Esophagus muscularis mucosa (tissue), 4 donors: ENCODE results near the gene NRXN3. TPM values are rescaled to one million over a fixed set of nuclear protein-coding genes. Genes with fewer than 3 reads are reported as not detected.

Source experiments
- DNase-seq: peaks from one replicate; pipeline ENCODE4 v3.0.0-alpha.2; 2017; ENCODE audit errors: extremely low spot score
- H3K27ac ChIP-seq, 4 donors: fragments of 200-600 bp; sonication (generic); replicated peaks in 1 of 4; 1 replicate in 3 of 4; 2 replicates in 1 of 4; pipeline ENCODE4 v1.5.1; 2016 to 2019; ENCODE audit warnings: mild to moderate bottlenecking in 1 of 4
- H3K27me3 ChIP-seq, 4 donors: fragments of 200-600 bp; sonication (generic); one replicate each; pipeline versions ENCODE4 v1.5.1 to v1.6.0; 2016 to 2019
- H3K36me3 ChIP-seq, 4 donors: fragments of 200-600 bp; sonication (generic); one replicate each; pipeline ENCODE4 v1.5.1; 2016 to 2019
- H3K4me1 ChIP-seq, 4 donors: fragments of 200-600 bp; sonication (generic); one replicate each; pipeline ENCODE4 v1.5.1; 2016 to 2019
- H3K4me3 ChIP-seq, 4 donors: fragments of 200-600 bp; sonication (generic); 1 replicate in 2 of 4; 2 replicates in 2 of 4; pipeline ENCODE4 v1.5.1; 2016 to 2019; ENCODE audit warnings: mild to moderate bottlenecking in 4 of 4, moderate library complexity in 1 of 4
- H3K9me3 ChIP-seq, 4 donors: fragments of 200-600 bp; sonication (generic); 1 replicate in 3 of 4; 2 replicates in 1 of 4; pipeline ENCODE4 v1.5.1; 2016 to 2019
- CTCF ChIP-seq, 3 experiments: fragments of 200-600 bp in 2 of 3; fragments of 450-650 bp in 1 of 3; sonication (generic) in 2 of 3; IDR thresholded peaks; one replicate each; pipeline ENCODE4 v1.5.1; 2017 to 2019; ENCODE audit warnings: antibody characterized with exemption in 3 of 3, mild to moderate bottlenecking in 2 of 3, moderate library complexity in 1 of 3
- EP300 ChIP-seq: sonication (generic); formaldehyde crosslinking; IDR thresholded peaks from one replicate; pipeline ENCODE4 v1.6.1; 2017; ENCODE audit warnings: antibody characterized with exemption
- POLR2A ChIP-seq: fragments of 450-650 bp; IDR thresholded peaks from one replicate; pipeline ENCODE4 v1.6.1; 2017; ENCODE audit warnings: antibody characterized with exemption, moderate library complexity, mild to moderate bottlenecking, low read depth
- POLR2AphosphoS5 ChIP-seq, 2 donors: sonication (generic); formaldehyde crosslinking; IDR thresholded peaks; one replicate each; pipeline ENCODE4 v1.6.1; 2017; ENCODE audit warnings: antibody characterized with exemption in 2 of 2
- WGBS: methylation state at CpG from one replicate; pipeline ENCODE4 v1.1.5; 2018; 5-methylcytosine and 5-hydroxymethylcytosine counted together
- intact Hi-C: fragments of 100-400 bp; cut with DNase I; formaldehyde crosslinking; loops from one replicate; pipeline ENCODE4 v1.15.1; 2023
- total RNA-seq, 4 donors: library from RNA; depleted of rRNA; stranded (reverse); fragments of >200 nt; gene quantifications; one replicate each; pipeline versions ENCODE4 v1.1.0 to v1.2.1, GENCODE V29; 2016

Gene NRXN3
- total RNA-seq, 4 donors from 2014 or later = 71.1 to 159 (median 122) TPM

DNA sequence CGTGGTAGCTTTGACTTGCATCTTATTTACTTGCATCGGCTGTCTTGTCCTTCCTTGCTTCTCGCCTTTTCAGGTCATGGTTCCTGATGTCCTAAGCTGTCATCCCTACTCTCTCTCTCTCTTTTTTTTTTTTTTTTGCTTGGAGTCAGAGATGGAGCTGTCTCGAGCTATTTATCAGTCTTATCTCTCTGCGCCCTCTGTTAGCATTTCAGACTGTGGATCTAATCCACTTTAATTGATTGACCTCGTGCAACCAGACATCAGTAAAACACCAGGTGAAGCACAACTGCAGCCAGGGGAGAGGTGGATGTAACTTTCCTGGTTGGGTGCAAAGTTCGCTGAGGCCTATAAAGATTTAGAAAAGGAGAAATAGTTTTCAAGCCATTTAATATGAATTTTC lies 1486.3 kb downstream of the NRXN3 start:
- Histone ChIP-seq H3K4me1 (peaks cover 0 to 5% (median 0%) of the 10 kb centered on the region in 4 donors), H3K27ac (no peak overlapping the region), H3K36me3 (no peaks in the 10 kb centered on the region), H3K9me3 (peaks cover 0 to 6% (median 0%) of the 10 kb centered on the region in 4 donors), H3K4me3 (no peak overlapping the region), H3K27me3 (no peaks in the 10 kb centered on the region)
- no peak for DNase-seq
- TF ChIP-seq POLR2AphosphoS5 (IDR thresholded peaks at IDR 0.05) = no peak
- no peak for TF ChIP-seq EP300
- no peak for TF ChIP-seq CTCF (IDR thresholded peaks at IDR 0.05)
- no peak for TF ChIP-seq POLR2A
- intact Hi-C loops = no loop called here
- WGBS = 76% methylated on average over 7 of the region's 7 CpGs

GRCh38 chr14:79658221-79658620 lies 1488.0 kb downstream of the NRXN3 start:
- Histone ChIP-seq H3K9me3 (peaks cover 0 to 6% (median 0%) of the 10 kb centered on the region in 4 donors), H3K4me1 (no peaks in the 10 kb centered on the region), H3K27ac (no peak overlapping the region), H3K27me3 (no peaks in the 10 kb centered on the region), H3K36me3 (no peaks in the 10 kb centered on the region), H3K4me3 (no peak overlapping the region)
- intact Hi-C loops = no loop called here
- no peak for DNase-seq
- TF ChIP-seq CTCF (IDR thresholded peaks at IDR 0.05) = no peak
- no peak for TF ChIP-seq EP300
- no peak for TF ChIP-seq POLR2A
- no peak for TF ChIP-seq POLR2AphosphoS5 (IDR thresholded peaks at IDR 0.05)
- WGBS = 62% methylated on average over 5 of the region's 5 CpGs

GRCh38 chr14:79658769-79659168 lies 1488.6 kb downstream of the NRXN3 start:
- TF ChIP-seq POLR2AphosphoS5 (IDR thresholded peaks at IDR 0.05) = no peak
- TF ChIP-seq EP300 = no peak
- TF ChIP-seq POLR2A = no peak
- TF ChIP-seq CTCF (IDR thresholded peaks at IDR 0.05) = no peak
- DNase-seq = no peak
- Histone ChIP-seq H3K27me3 (no peaks in the 10 kb centered on the region), H3K4me1 (no peaks in the 10 kb centered on the region), H3K4me3 (no peak overlapping the region), H3K27ac (no peak overlapping the region), H3K9me3 (peaks cover 0 to 3% (median 0%) of the 10 kb centered on the region in 4 donors), H3K36me3 (no peaks in the 10 kb centered on the region)
- intact Hi-C loops = no loop called here
- 92% methylated on average over 4 of the region's 4 CpGs for WGBS

GRCh38 chr14:79660053-79660939 lies 1490.1 kb downstream of the NRXN3 start:
- DNase-seq = no peak
- Histone ChIP-seq H3K27ac (no peak overlapping the region), H3K27me3 (no peaks in the 10 kb centered on the region), H3K4me1 (no peaks in the 10 kb centered on the region), H3K4me3 (no peak overlapping the region), H3K9me3 (no peaks in the 10 kb centered on the region), H3K36me3 (peaks cover 0 to 10% (median 0%) of the 10 kb centered on the region in 4 donors)
- TF ChIP-seq EP300 (no peak), CTCF (IDR thresholded peaks at IDR 0.05) (no peak), POLR2A (no peak), POLR2AphosphoS5 (IDR thresholded peaks at IDR 0.05) (no peak)
- WGBS = 77% methylated on average over 7 of the region's 7 CpGs
- intact Hi-C loops = no loop called here
